Endodermal cell (in vitro differentiated cells): Measurements from ENCODE around the gene ZDHHC14. TPM values are rescaled to one million over a fixed set of nuclear protein-coding genes. Genes with fewer than 3 reads are reported as not detected.

ENCODE experiments used
- DNase-seq: peaks from one replicate; pipeline ENCODE4 v3.0.0-alpha.2; 2017
- H3K27ac ChIP-seq: 2 replicates; pipeline ENCODE4 v1.5.1; 2013; ENCODE audit warnings: mild to moderate bottlenecking, low read depth, low read length, moderate library complexity
- H3K27me3 ChIP-seq: 2 replicates; pipeline ENCODE4 v1.6.1; 2013; ENCODE audit warnings: mild to moderate bottlenecking, low read length, moderate library complexity; ENCODE audit not compliant: insufficient read depth, control insufficient read depth, poor library complexity, severe bottlenecking
- H3K36me3 ChIP-seq: 2 replicates; pipeline ENCODE4 v1.7.0; 2013; ENCODE audit warnings: mild to moderate bottlenecking, low read length, moderate library complexity; ENCODE audit not compliant: control insufficient read depth, insufficient read depth
- H3K4me1 ChIP-seq: one replicate; pipeline ENCODE4 v1.7.0; 2013; ENCODE audit warnings: low read length; ENCODE audit not compliant: control insufficient read depth, insufficient read depth
- H3K4me3 ChIP-seq: 2 replicates; pipeline ENCODE4 v1.5.1; 2013; ENCODE audit warnings: mild to moderate bottlenecking, low read length, moderate library complexity
- H3K9ac ChIP-seq: 2 replicates; pipeline ENCODE4 v1.6.1; 2013; ENCODE audit warnings: mild to moderate bottlenecking, low read length, moderate library complexity; ENCODE audit not compliant: poor library complexity, severe bottlenecking; ENCODE audit errors: extremely low read depth
- H3K9me3 ChIP-seq: 2 replicates; pipeline ENCODE4 v1.6.1; 2013; ENCODE audit warnings: mild to moderate bottlenecking, low read length, moderate library complexity; ENCODE audit not compliant: control insufficient read depth
- H3K27ac Mint-ChIP-seq: 2 replicates; pipeline ENCODE4 v1.8.0; 2020; ENCODE audit warnings: mixed read lengths
- H3K27me3 Mint-ChIP-seq: 2 replicates; pipeline ENCODE4 v1.8.0; 2021; ENCODE audit warnings: mild to moderate bottlenecking, mixed read lengths; ENCODE audit not compliant: insufficient read depth
- H3K36me3 Mint-ChIP-seq: 2 replicates; pipeline ENCODE4 v1.8.0; 2020; ENCODE audit warnings: low read depth, mixed read lengths
- H3K4me1 Mint-ChIP-seq: 2 replicates; pipeline ENCODE4 v1.8.0; 2020; ENCODE audit warnings: mixed read lengths
- H3K4me3 Mint-ChIP-seq: 2 replicates; pipeline ENCODE4 v1.8.0; 2020; ENCODE audit warnings: mild to moderate bottlenecking, moderate library complexity, mixed read lengths
- H3K9me3 Mint-ChIP-seq: 2 replicates; pipeline ENCODE4 v1.8.0; 2020; ENCODE audit warnings: mild to moderate bottlenecking, mixed read lengths
- CTCF ChIP-seq: fragments of 200-600 bp; sonication (generic); conservative IDR thresholded peaks from 2 replicates; pipeline ENCODE4 v1.5.0; 2021; ENCODE audit warnings: antibody characterized with exemption, mild to moderate bottlenecking
- WGBS, 2 experiments: methylation state at CpG; one replicate each; pipeline versions ENCODE4 v1.1.5 to v1.1.7; 2013; ENCODE audit warnings: missing lambda C conversion rate in 2 of 2, mixed read lengths in 1 of 2; ENCODE audit not compliant: insufficient coverage in 1 of 2, insufficient read length in 1 of 2; 5-methylcytosine and 5-hydroxymethylcytosine counted together
- total RNA-seq, 2 donors: library from RNA; stranded (reverse); fragmentation: NEBNext Ultra II Directional in 1 of 2; extraction: Animal tissue kit (Norgen Biotek cat#: 25700) in 1 of 2; gene quantifications; 2 replicates in 1 of 2; 3 replicates in 1 of 2; pipeline ENCODE4 v1.2.1, GENCODE V29; 2021

Gene ZDHHC14
- total RNA-seq, 2 donors from 2014 or later = 2.3 to 4.5 TPM

DNA sequence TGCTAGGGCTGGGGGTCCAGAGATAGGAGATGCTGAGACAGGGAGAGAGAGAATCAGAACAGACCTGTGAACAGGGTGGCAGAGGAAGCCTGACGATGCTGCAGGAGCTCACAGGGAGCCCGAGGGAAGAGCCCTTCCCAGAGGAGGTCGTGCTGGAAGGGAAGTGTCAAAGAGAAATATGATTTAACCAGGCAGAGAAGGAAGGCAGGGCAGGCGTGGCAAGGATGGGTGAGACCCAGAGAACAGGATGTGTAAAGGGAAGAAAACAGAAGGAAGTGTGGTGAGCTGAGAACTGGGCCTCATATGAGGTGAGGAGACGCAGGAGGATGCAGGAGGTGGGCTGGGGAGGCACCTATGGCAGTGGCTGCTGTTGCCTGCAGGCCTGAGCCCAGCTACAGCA, 105.6 kb downstream of the ZDHHC14 start:
- no peak for DNase-seq
- Histone ChIP-seq H3K4me3 (no peak overlapping the region), H3K27me3 (no peaks in the 10 kb centered on the region), H3K27ac (no peak overlapping the region), H3K9me3 (no peaks in the 10 kb centered on the region), H3K36me3 (no peaks in the 10 kb centered on the region), H3K4me1 (peaks cover 5% of the 10 kb centered on the region), H3K9ac (no peak overlapping the region)
- Mint-ChIP-seq H3K9me3 (peaks cover 2% of the 10 kb centered on the region), H3K27ac (no peak overlapping the region), H3K27me3 (peaks cover 3% of the 10 kb centered on the region), H3K4me1 (peaks cover 21% of the 10 kb centered on the region), H3K36me3 (no peaks in the 10 kb centered on the region), H3K4me3 (no peak overlapping the region)
- TF ChIP-seq CTCF = no peak
- WGBS, 2 experiments = 89 to 92% methylated on average over 5 of the region's 5 CpGs

GRCh38 chr6:157487110-157487773, 106.3 kb downstream of the ZDHHC14 start:
- Histone ChIP-seq H3K4me3 (no peak overlapping the region), H3K4me1 (peaks cover 5% of the 10 kb centered on the region), H3K9ac (no peak overlapping the region), H3K9me3 (no peaks in the 10 kb centered on the region), H3K36me3 (no peaks in the 10 kb centered on the region), H3K27me3 (no peaks in the 10 kb centered on the region), H3K27ac (no peak overlapping the region)
- TF ChIP-seq CTCF = no peak
- Mint-ChIP-seq H3K36me3 (no peaks in the 10 kb centered on the region), H3K27me3 (peaks cover 3% of the 10 kb centered on the region), H3K4me3 (no peak overlapping the region), H3K9me3 (peaks cover 2% of the 10 kb centered on the region), H3K27ac (no peak overlapping the region), H3K4me1 (peaks cover 21% of the 10 kb centered on the region)
- 93 to 95% methylated on average over 2 to 8 of the region's 8 CpGs for WGBS, 2 experiments
- DNase-seq = no peak

DNA sequence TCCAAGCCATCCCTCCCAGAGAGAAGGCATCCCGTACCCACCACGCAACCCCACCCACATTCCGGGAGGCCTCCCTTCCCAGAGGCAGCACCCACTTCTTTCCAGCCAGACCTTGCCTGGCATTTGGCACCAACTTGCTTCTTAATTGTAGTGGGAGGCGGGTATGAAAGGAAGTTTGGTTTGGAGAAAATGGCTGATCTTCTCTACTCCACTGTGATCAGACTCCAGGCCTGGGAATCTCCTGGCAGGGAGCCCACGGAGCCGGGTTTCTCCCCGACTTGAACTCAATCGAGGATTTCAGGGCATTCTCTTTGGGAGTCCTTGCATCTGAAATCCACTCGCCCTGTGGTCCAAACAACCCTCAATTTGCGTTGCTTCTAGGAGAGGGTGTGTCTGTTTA, 107.1 kb downstream of the ZDHHC14 start:
- Histone ChIP-seq H3K27me3 (no peaks in the 10 kb centered on the region), H3K9me3 (no peaks in the 10 kb centered on the region), H3K4me1 (peaks cover 5% of the 10 kb centered on the region), H3K9ac (no peak overlapping the region), H3K27ac (no peak overlapping the region), H3K4me3 (no peak overlapping the region), H3K36me3 (no peaks in the 10 kb centered on the region)
- peaks cover 6% of the 10 kb centered on the region for H3K27me3 Mint-ChIP-seq
- DNase-seq = no peak
- H3K4me3 Mint-ChIP-seq = no peak overlapping the region
- H3K4me1 Mint-ChIP-seq = peaks cover 21% of the 10 kb centered on the region
- H3K9me3 Mint-ChIP-seq = peaks cover 2% of the 10 kb centered on the region
- 87 to 91% methylated on average over 6 to 10 of the region's 10 CpGs for WGBS, 2 experiments
- no peak overlapping the region for H3K27ac Mint-ChIP-seq
- TF ChIP-seq CTCF = no peak
- H3K36me3 Mint-ChIP-seq = no peaks in the 10 kb centered on the region
